Activated naive CD8-positive, alpha-beta T cell (primary cell): ENCODE measurements around the gene RPS23.

Experiments
- H3K27ac Mint-ChIP-seq: one replicate; pipeline ENCODE4 v1.8.0; 2021; ENCODE audit warnings: mixed read lengths
- H3K27me3 Mint-ChIP-seq: one replicate; pipeline ENCODE4 v1.8.0; 2021; ENCODE audit warnings: mixed read lengths
- H3K36me3 Mint-ChIP-seq: one replicate; pipeline ENCODE4 v1.8.0; 2021; ENCODE audit warnings: mixed read lengths
- H3K4me1 Mint-ChIP-seq: one replicate; pipeline ENCODE4 v1.8.0; 2021; ENCODE audit warnings: low read depth, mixed read lengths
- H3K4me3 Mint-ChIP-seq: one replicate; pipeline ENCODE4 v1.8.0; 2021; ENCODE audit warnings: mild to moderate bottlenecking, mixed read lengths
- H3K9me3 Mint-ChIP-seq: one replicate; pipeline ENCODE4 v1.8.0; 2021; ENCODE audit warnings: low read depth, mixed read lengths

RPS23 gene

DNA sequence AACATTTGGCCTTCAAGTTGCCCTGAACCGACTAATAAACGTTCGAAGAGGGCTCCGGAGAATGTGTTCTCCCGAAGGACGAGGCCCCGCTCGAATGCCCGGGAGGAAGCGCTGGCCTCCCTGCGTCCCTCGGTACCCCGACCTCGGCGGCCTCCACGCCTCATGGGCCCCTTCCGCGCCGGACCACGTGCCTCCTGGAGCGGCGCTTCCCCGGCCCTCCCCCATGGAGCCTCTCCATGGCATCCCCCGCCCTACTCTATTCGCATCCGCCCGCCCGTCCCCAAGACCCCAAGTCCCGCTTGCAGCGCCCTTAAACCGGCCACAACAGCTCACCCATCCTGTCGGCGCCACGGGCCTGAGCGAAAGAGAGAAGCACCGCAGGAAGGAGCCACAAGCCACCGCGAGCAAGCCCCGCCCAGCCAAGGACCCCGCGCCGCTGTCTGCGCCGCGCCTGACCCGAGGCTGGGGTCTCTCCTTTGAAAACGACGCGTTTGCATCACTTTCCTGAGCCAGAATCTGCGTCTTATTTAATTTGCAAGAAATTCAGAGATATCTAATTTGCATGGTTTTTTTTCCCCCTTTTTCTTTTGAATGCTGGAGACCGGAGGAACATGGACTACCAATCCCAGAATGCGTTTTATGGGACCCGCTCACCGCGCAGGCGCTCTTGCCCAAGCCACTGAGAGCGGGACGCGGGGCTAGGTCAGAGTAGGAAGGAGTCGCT lies at the start of gene RPS23:
TSS of gene RPS23 (minus strand) at position 368 of the 724 bp plus-strand sequence. CDS start at position 337, 31 bp downstream.
- H3K27ac Mint-ChIP-seq, result peak within 1 kb of the TSS; percentile 99
- H3K4me1 Mint-ChIP-seq, result peaks cover 49% of the 10 kb centered on the region
- no peaks in the 10 kb centered on the region for H3K27me3 Mint-ChIP-seq
- peak within 1 kb of the TSS; percentile 100 for H3K4me3 Mint-ChIP-seq
- H3K9me3 Mint-ChIP-seq, result no peaks in the 10 kb centered on the region
- H3K36me3 Mint-ChIP-seq, result peaks cover 29% of the 10 kb centered on the region

DNA sequence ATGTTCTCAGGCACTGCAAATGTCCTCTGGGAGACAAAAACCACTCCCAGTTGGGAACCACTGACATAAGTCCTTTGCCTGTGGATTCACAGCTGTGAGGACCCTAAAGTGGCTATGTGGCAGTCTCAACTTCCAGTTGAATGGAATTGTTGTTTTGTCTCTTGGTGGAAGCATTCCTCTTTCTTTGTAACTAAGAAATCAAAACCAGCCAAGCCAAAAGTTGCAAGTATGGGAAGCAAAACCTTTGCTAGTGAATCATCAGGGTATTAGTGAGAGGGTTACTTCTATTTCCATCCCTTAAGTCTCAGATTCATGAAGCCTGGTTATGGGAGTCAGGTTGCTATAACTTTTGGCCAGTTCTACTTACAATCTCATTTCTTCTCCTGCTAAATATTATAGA lies 49.8 kb upstream of the RPS23 start:
- Mint-ChIP-seq H3K4me1 (no peaks in the 10 kb centered on the region), H3K4me3 (no peak overlapping the region), H3K36me3 (no peaks in the 10 kb centered on the region), H3K9me3 (no peaks in the 10 kb centered on the region), H3K27me3 (peaks cover 4% of the 10 kb centered on the region), H3K27ac (no peak overlapping the region)

- Mint-ChIP-seq H3K4me1 (no peaks in the 10 kb centered on the region), H3K27ac (no peak overlapping the region), H3K9me3 (no peaks in the 10 kb centered on the region), H3K27me3 (peaks cover 10% of the 10 kb centered on the region), H3K4me3 (no peak overlapping the region), H3K36me3 (no peaks in the 10 kb centered on the region)
Measured at GRCh38 chr5:82325996-82326395, 47.8 kb upstream of the RPS23 start.

GRCh38 chr5:82325155-82325554 lies 47.0 kb upstream of the RPS23 start:
- H3K9me3 Mint-ChIP-seq, result no peaks in the 10 kb centered on the region
- no peak overlapping the region for H3K27ac Mint-ChIP-seq
- no peaks in the 10 kb centered on the region for H3K4me1 Mint-ChIP-seq
- peaks cover 12% of the 10 kb centered on the region for H3K27me3 Mint-ChIP-seq
- H3K36me3 Mint-ChIP-seq, result no peaks in the 10 kb centered on the region
- no peak overlapping the region for H3K4me3 Mint-ChIP-seq

- Mint-ChIP-seq H3K27ac (no peak overlapping the region), H3K4me1 (no peaks in the 10 kb centered on the region), H3K9me3 (no peaks in the 10 kb centered on the region), H3K27me3 (peaks cover 14% of the 10 kb centered on the region), H3K4me3 (no peak overlapping the region), H3K36me3 (no peaks in the 10 kb centered on the region)
Measured at GRCh38 chr5:82320966-82321365, 42.8 kb upstream of the RPS23 start.

DNA sequence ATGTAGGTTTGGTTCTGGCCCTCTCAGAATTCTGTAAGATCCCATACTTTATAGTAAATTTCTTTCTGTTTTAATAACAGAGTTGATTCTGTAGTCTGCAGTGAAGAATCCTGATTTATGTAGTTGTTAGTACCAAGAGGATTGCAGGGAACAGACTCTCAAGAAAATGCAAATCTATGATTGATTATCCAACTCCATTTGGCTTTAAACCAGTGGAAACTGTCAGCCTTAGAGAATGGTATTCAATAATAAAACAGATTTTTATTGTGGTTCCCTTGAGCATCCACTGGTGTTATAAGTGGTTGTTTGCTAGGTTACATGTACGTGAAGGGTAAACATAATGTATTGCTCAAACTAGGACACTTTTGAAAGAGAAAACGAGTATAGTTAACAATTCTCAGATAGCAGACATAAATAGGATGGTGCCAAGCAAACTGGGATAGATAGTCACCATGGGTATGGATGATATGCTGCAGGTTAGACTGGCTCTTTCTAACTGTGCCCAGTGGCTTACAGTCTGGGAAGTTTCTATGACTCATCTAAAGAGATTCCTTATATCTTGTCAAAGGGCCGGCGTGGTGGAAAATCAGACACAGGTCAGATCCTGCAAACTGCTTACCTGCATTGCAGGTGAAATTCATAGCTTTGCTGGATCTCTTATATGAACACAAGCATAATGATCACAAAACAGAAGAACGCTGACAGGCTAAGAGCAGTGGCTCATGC lies 41.7 kb upstream of the RPS23 start:
- peaks cover 14% of the 10 kb centered on the region for H3K27me3 Mint-ChIP-seq
- no peaks in the 10 kb centered on the region for H3K4me1 Mint-ChIP-seq
- H3K27ac Mint-ChIP-seq, result no peak overlapping the region
- no peaks in the 10 kb centered on the region for H3K36me3 Mint-ChIP-seq
- no peaks in the 10 kb centered on the region for H3K9me3 Mint-ChIP-seq
- H3K4me3 Mint-ChIP-seq, result no peak overlapping the region

DNA sequence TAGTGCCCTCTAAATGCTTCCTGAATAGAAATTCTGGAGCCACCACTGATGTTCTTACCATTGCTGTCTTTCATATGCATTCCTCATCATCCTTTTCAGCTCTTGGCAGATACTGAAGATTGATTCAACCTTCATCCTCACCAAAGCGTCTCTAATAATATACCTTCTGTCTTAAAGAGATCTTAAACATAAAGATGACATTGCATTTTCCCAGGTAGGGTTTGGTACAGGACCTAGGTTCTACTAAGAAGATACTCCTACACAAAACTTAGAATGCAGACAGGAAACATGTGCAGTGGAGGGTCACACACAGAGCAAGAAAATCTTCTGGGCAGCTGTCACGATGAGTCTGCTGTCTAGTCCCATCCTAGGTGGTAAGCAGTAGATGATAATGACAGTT lies 41.0 kb upstream of the RPS23 start:
- no peaks in the 10 kb centered on the region for H3K4me1 Mint-ChIP-seq
- no peak overlapping the region for H3K4me3 Mint-ChIP-seq
- H3K36me3 Mint-ChIP-seq, result peaks cover under 1% of the 10 kb centered on the region
- no peaks in the 10 kb centered on the region for H3K9me3 Mint-ChIP-seq
- no peak overlapping the region for H3K27ac Mint-ChIP-seq
- peaks cover 14% of the 10 kb centered on the region for H3K27me3 Mint-ChIP-seq

GRCh38 chr5:82314964-82315758 lies 37.0 kb upstream of the RPS23 start:
- Mint-ChIP-seq H3K36me3 (peaks cover 4% of the 10 kb centered on the region), H3K27ac (no peak overlapping the region), H3K27me3 (peaks cover 2% of the 10 kb centered on the region), H3K4me1 (no peaks in the 10 kb centered on the region), H3K9me3 (no peaks in the 10 kb centered on the region), H3K4me3 (no peak overlapping the region)

DNA sequence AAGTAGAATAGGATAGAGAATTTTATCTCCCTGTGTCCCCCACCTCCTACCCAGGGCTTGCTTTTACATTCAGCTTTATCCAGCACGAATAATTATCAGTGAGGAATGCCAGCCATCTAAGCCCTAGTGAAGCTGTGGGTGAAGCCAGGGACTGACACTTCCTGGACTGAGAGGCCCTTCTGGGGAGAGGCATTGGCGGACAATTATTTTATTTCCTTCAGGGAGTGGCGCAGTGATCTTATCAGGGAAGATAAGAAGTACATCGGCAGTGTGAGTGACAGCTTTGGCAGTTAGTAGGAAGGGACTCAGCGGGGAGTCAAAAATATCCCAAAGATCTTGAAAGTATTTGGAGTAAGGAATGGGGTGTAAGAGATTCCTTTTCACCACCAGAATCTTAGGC lies 34.9 kb upstream of the RPS23 start:
- Mint-ChIP-seq H3K9me3 (peaks cover 5% of the 10 kb centered on the region), H3K4me3 (no peak overlapping the region), H3K27ac (no peak overlapping the region), H3K4me1 (no peaks in the 10 kb centered on the region), H3K27me3 (no peaks in the 10 kb centered on the region), H3K36me3 (peaks cover 10% of the 10 kb centered on the region)

- Mint-ChIP-seq H3K36me3 (peaks cover 11% of the 10 kb centered on the region), H3K4me3 (no peak overlapping the region), H3K9me3 (peaks cover 5% of the 10 kb centered on the region), H3K4me1 (no peaks in the 10 kb centered on the region), H3K27me3 (no peaks in the 10 kb centered on the region), H3K27ac (no peak overlapping the region)
Measured at GRCh38 chr5:82312373-82312856, 34.3 kb upstream of the RPS23 start.

- no peak overlapping the region for H3K27ac Mint-ChIP-seq
- no peak overlapping the region for H3K4me3 Mint-ChIP-seq
- peaks cover 5% of the 10 kb centered on the region for H3K9me3 Mint-ChIP-seq
- no peaks in the 10 kb centered on the region for H3K27me3 Mint-ChIP-seq
- H3K4me1 Mint-ChIP-seq, result no peaks in the 10 kb centered on the region
- H3K36me3 Mint-ChIP-seq, result peaks cover 18% of the 10 kb centered on the region
Measured at GRCh38 chr5:82309091-82309531, 31.0 kb upstream of the RPS23 start.

GRCh38 chr5:82308416-82308815 lies 30.3 kb upstream of the RPS23 start:
- Mint-ChIP-seq H3K4me3 (no peak overlapping the region), H3K27ac (no peak overlapping the region), H3K27me3 (no peaks in the 10 kb centered on the region)

GRCh38 chr5:82307451-82307850 lies 29.3 kb upstream of the RPS23 start:
- no peak overlapping the region for H3K27ac Mint-ChIP-seq

More at GRCh38 chr5:82308416-82308815, 30.3 kb upstream of the RPS23 start:
- no peaks in the 10 kb centered on the region for H3K4me1 Mint-ChIP-seq
- H3K36me3 Mint-ChIP-seq, result peaks cover 17% of the 10 kb centered on the region
- peaks cover 5% of the 10 kb centered on the region for H3K9me3 Mint-ChIP-seq

GRCh38 chr5:82306151-82306550 lies 28.0 kb upstream of the RPS23 start:
- peaks cover 15% of the 10 kb centered on the region for H3K36me3 Mint-ChIP-seq
- H3K4me3 Mint-ChIP-seq, result no peak overlapping the region
- no peaks in the 10 kb centered on the region for H3K27me3 Mint-ChIP-seq
- peaks cover 5% of the 10 kb centered on the region for H3K9me3 Mint-ChIP-seq
- H3K4me1 Mint-ChIP-seq, result no peaks in the 10 kb centered on the region
- no peak overlapping the region for H3K27ac Mint-ChIP-seq

More at GRCh38 chr5:82307451-82307850, 29.3 kb upstream of the RPS23 start:
- no peaks in the 10 kb centered on the region for H3K27me3 Mint-ChIP-seq
- H3K36me3 Mint-ChIP-seq, result peaks cover 15% of the 10 kb centered on the region
- no peak overlapping the region for H3K4me3 Mint-ChIP-seq
- H3K9me3 Mint-ChIP-seq, result peaks cover 5% of the 10 kb centered on the region
- H3K4me1 Mint-ChIP-seq, result no peaks in the 10 kb centered on the region

DNA sequence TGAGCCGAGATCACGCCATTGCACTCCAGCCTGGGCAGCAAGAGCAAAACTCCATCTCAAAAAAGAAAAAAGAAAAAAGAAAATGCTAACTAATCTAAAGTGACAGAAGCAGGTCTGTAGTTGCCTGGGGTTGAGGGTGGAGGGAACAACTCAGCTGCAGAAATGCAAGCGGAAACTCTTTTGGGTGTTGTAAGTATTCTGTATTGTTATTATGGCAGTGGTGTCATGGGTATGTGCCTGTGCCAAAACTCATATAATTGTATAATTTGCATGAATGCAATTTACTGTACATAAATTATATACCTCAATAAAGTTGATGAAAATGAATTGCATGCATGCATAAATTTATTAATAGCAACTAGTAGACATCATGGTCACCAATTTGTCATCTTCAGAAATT lies 23.0 kb upstream of the RPS23 start:
- no peaks in the 10 kb centered on the region for H3K9me3 Mint-ChIP-seq
- peaks cover 9% of the 10 kb centered on the region for H3K36me3 Mint-ChIP-seq
- no peak overlapping the region for H3K27ac Mint-ChIP-seq
- no peaks in the 10 kb centered on the region for H3K27me3 Mint-ChIP-seq
- no peak overlapping the region for H3K4me3 Mint-ChIP-seq
- no peaks in the 10 kb centered on the region for H3K4me1 Mint-ChIP-seq
